HG03039 (cell line): ENCODE results near the gene USP3.

Source experiments
- ATAC-seq: cut with Tn5 transposase; IDR thresholded peaks from one replicate; pipeline ENCODE4 v1.9.1; 2021; ENCODE audit warnings: mild to moderate bottlenecking, moderate library complexity; ENCODE audit not compliant: unreplicated experiment

Gene USP3

DNA sequence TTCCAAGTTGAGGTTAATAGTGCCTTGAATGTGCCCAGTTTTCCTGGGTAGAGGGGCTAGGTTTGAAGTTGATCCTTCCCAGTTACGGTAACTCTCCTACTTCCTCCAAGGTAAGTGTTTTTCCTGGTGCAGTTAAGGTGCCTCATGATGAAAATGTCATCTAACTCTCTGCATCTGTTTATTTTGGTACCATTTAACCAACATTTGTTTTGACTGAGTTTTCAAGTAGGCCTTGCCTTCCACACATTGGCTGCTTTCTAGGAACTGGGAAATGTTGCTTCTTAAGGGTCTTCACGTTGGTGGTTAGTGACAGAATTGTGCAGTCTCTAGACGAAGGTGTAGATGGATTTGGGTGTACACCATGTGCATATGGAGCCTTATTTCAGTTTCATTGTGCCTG lies 31.3 kb downstream of the USP3 start:
- no peak for ATAC-seq

- ATAC-seq, result no peak
Measured at GRCh38 chr15:63538876-63539275, 34.5 kb downstream of the USP3 start.

DNA sequence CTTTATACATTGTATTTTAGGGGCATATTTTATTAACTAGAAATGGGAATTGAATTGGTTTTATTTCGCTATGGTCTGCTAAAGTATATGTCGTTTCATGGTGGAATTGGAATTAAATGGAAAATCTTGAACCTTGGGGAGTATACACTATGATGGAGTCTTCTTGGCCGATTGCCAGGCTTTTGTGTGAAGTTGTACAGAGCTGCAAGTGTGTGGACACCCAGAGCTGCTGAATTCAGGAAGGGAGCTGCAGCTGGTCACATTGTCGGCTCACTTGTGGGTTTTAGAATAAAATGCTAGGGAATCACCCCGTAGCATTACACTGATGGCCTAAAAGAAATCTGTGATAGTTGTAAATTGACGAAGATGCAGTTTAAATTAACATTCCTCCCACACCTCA lies 35.1 kb downstream of the USP3 start:
- ATAC-seq, result no peak

DNA sequence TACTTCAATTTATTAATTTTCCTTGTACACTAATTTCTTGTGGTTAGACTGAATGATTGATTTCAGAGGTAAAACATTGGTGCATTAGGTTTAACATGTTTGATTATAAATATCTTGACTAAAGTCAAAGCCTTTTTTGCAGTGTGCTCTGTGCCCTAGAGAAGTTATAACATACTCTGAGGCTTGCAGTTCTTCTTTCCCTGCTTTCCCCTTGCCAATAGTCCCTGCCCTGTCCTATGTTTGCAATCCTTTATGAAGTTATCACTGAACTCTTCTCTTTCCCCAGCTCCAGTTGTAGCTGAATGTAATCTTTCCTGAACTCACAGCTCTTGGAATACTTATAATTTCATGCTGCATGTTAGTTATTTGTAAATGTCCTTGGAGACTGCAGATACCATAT lies 35.6 kb downstream of the USP3 start:
- no peak for ATAC-seq

DNA sequence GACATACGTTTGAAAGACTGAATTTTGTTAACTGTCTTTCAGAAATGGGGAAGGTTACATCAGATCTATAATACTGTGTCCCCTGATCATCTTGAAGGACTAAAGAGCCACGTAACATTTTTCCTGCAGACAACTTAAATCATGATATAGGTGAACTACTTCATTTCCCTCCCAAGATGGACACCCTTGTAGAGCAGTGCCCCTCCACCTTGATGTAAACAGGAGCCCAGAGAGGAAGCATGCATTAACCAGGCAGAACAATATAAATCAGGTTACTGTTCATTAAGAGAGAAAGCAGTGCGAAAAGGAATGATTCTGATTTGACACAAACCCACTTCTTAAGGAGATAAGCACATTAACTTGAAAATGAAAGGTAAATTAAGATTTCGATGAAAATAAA lies 36.1 kb downstream of the USP3 start:
- no peak for ATAC-seq

DNA sequence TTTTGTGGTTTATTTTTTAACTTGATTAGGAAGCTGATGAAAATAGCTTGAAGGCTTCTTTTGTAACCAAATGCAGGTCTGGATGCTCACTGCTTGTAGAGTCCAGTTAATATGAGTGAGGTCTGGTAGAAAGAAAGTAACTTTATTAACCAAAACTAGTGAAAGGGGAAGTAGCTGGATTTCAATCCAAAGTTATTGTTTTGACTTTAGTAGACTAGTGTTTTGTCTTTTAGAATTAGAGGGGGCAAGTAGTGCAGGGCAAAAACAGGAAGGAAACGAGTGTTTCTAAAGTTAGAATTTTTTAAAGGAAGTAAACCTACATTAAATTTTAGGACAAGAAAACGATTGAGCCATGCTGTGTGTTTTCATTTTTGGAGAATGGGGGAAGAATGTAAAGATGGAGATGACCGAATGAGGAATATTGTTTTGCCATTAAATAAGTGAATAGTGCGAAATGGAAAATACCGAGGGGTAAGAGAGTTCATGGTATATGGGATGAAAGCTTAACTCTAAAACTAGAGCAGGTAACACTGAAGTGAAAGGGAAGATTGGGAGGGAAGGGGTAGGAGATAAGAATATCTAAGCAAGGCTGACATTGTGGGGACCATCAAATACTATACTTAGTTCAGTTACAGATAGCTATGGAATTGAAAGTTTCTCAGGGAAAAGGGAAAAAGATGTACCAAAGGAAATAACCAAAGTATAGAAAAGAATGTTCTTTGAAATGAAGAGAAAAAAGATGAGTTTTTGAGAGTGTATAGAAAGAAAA lies 40.0 kb downstream of the USP3 start:
- no peak for ATAC-seq

DNA sequence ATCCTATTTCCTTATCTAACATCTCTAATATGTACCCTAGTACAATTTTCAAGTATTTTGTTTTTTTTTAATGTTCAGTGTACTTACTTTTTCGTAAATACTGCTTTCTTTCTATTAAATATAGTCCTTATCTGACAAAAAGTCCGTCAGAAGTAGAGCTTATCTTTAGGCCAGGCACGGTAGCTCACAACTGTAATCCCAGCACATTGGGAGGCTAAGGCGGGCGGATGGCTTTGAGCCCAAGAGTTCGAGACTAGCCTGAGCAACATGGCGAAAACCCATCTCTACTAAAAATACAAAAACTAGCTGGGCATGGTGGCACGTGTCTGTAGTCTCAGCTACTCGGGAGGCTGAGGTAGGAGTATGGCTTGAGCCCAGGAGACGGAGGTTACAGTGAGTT lies 41.1 kb downstream of the USP3 start:
- ATAC-seq, result no peak

- no peak for ATAC-seq
Measured at GRCh38 chr15:63551400-63551799, 47.0 kb downstream of the USP3 start.

- ATAC-seq, result no peak
Measured at GRCh38 chr15:63553388-63553791, 49.0 kb downstream of the USP3 start.

DNA sequence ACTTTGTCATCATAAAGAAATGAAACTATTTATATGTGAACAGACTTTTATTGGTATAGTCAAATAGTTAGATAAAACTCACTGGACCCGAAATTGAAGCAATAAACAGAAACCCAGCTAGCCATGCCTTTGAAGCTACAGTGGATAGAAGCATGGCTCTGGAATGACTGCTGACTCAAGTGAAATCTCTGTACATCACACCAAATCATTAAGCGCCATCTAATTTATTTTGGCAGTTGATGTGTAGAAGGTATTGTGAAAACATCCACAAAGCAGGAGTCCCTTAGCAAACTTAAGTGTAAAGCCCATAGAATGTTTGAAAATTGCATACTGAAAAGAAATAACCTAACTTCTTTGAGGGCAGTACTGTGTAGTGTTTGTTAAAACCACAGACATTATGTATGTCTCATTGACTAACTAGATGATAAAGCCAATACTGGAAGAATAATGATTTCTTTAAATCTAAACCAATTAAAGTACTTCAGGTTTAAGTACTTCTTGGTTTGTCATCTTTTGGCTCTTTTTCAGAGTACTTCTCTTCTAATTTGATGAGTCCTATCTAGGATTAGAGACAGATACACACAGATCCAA lies 50.0 kb downstream of the USP3 start:
- ATAC-seq, result no peak

- no peak for ATAC-seq
Measured at GRCh38 chr15:63555507-63555906, 51.1 kb downstream of the USP3 start.

DNA sequence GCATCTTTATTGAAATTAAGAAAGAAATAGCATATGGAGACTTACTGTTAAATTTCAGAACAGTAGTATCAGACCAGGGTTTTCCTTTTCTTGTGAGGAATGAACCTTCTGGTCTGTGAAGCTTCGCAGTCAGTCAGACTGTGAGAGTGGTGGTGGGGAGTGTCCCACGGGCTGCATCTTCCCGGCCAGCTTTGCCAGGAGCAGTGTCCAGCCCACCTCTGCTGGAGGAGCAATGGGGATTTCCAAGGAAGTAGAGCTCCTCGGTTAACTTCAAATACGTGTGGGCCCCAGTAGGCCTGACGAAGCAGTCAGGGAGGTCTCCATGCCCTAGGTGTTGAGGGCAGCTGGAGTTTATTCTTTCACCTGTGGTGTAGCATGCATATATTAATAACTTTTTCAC lies 51.9 kb downstream of the USP3 start:
- no peak for ATAC-seq

- no peak for ATAC-seq
Measured at GRCh38 chr15:63556736-63557135, 52.3 kb downstream of the USP3 start.

DNA sequence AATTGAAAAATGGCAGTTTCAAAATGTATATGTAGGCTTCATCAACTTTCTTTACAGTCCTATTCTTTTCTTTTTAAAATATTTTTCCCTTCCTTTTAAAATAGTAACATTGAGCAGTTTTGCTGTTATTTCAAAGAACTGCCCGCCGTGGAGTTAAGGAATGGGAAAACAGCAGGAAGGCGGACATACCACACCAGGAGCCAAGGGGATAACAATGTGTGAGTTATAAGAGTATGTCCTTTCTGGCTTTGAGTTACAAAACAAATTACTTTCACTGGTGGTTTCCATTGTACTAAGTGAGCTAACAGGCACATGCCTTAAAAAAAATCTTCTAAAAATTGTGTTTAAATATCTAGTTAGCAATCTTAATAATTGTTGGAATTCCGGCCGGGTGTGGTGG lies 55.4 kb downstream of the USP3 start:
- no peak for ATAC-seq

- no peak for ATAC-seq
Measured at GRCh38 chr15:63560741-63561448, 56.5 kb downstream of the USP3 start.

DNA sequence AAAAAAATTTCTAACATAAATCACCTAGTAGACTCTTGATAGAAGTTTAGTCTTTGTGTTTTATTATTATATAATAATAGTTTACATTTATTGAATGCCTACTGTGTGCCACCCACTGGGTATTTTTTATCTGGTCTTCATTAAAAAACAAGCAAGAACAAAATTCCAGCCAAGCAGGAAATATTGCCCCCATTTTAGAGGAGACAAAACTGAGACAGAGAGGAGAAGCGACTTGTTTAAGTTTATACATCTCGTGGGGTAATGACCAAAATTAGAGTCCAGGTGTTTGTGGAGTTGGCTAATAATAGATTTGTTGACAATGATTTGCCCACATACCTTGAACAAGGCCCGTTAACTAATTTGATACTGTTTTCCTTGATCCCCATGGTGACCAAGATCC lies 59.7 kb downstream of the USP3 start:
- no peak for ATAC-seq

- ATAC-seq, result no peak
Measured at GRCh38 chr15:63565536-63566186, 61.3 kb downstream of the USP3 start.

GRCh38 chr15:63572749-63573464 lies 68.5 kb downstream of the USP3 start:
- ATAC-seq, result no peak

DNA sequence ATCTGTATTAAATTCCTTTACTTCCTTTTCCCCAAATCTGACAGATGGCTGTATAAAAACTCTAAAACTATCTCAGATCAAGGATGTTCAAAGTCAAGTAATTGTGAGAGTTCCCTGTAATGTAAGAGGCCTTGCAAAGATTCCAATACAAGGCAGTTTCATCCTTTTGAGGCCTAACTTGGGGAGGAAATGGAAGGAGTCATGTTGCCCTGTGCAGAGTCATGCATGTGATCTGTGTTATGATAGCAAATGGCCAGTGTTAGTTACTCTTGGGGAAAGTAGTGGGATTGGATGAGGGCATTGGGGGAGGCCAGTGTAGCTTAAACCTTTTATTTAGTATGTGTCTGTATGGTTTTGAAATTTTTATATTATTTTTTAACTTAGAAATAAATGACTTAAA lies 69.1 kb downstream of the USP3 start:
- no peak for ATAC-seq

GRCh38 chr15:63575312-63575711 lies 70.9 kb downstream of the USP3 start:
- ATAC-seq, result no peak

- no peak for ATAC-seq
Measured at GRCh38 chr15:63576441-63576840, 72.0 kb downstream of the USP3 start.
